Astrocyte (in vitro differentiated cells and primary cell): ENCODE measurements around the gene SLC4A8.

Experiments used
- CTCF ChIP-seq: IDR thresholded peaks from 2 replicates; pipeline ENCODE4 v1.5.1; 2011; ENCODE audit warnings: low read depth, mild to moderate bottlenecking, inconsistent platforms, low read length, moderate library complexity; ENCODE audit not compliant: insufficient read depth
- EZH2 ChIP-seq: IDR thresholded peaks from 2 replicates; pipeline ENCODE4 v1.6.1; 2012; ENCODE audit warnings: mild to moderate bottlenecking, low read length, inconsistent platforms; ENCODE audit not compliant: insufficient read depth

DNA sequence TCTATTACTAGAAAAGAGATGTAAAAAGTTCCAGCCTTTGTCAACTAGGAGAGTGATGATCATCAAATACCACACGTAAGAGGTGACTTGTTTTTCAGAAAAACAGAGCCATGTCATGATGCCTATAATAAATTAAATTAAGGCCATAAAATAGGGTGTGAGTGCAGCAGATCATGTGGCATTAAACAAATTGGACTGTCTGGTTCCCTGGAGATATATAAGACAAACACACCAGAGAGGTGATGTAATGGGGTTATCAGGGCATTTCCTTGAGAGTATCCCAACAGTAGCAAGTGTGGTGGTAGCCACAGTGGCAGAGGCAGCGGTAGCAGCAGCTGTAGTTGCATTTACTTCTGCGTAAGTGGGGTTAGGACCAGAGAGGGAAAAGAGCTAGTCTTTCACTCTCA is 18.8 kb upstream of the SLC4A8 start:
- TF ChIP-seq EZH2 = no peak
- TF ChIP-seq CTCF = no peak
